ENCODE data around the gene CTAG1A. TPM values are rescaled to one million over a fixed set of nuclear protein-coding genes. Genes with fewer than 3 reads are reported as not detected.

The CTAG1A gene
- total and polyA plus RNA-seq, 2 experiments from 2014 or later: not detected

- TF ChIP-seq, protein P1, sequence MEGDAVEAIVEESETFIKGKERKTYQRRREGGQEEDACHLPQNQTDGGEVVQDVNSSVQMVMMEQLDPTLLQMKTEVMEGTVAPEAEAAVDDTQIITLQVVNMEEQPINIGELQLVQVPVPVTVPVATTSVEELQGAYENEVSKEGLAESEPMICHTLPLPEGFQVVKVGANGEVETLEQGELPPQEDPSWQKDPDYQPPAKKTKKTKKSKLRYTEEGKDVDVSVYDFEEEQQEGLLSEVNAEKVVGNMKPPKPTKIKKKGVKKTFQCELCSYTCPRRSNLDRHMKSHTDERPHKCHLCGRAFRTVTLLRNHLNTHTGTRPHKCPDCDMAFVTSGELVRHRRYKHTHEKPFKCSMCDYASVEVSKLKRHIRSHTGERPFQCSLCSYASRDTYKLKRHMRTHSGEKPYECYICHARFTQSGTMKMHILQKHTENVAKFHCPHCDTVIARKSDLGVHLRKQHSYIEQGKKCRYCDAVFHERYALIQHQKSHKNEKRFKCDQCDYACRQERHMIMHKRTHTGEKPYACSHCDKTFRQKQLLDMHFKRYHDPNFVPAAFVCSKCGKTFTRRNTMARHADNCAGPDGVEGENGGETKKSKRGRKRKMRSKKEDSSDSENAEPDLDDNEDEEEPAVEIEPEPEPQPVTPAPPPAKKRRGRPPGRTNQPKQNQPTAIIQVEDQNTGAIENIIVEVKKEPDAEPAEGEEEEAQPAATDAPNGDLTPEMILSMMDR (conservative IDR thresholded peaks at IDR 0.05; ENCODE audit: low read depth in 2 of 2): no peak
- TF ChIP-seq EZH2phosphoT487 (IDR thresholded peaks at IDR 0.05; ENCODE audit: unreplicated experiment) (no peak), NANOG (IDR thresholded peaks at IDR 0.05; ENCODE audit: borderline replicate concordance) (no peak), ZNF331 (CRISPR knock-in tag; IDR thresholded peaks at IDR 0.05; ENCODE audit: low read depth) (no peak)
Observed at GRCh38 chrX:154593201-154593600, 8.3 kb downstream of the CTAG1A start (continued).

- no peaks in the 10 kb centered on the region for H3F3A ChIP-seq (replicated peaks; ENCODE audit: low read depth)
- no peaks in the 10 kb centered on the region for H4K20me1 ChIP-seq (replicated peaks; ENCODE audit: insufficient read depth)
- H3K4me2 ChIP-seq: no peak overlapping the region
- Mint-ChIP-seq H3K36me3 (ENCODE audit: low read depth) (peaks cover 23% of the 10 kb centered on the region), H3K27me3 (ENCODE audit: insufficient read depth, low read depth, poor library complexity) (peaks cover 1% of the 10 kb centered on the region), H3K4me3 (no peak overlapping the region), H3K27ac (no peak overlapping the region), H3K4me1 (peaks cover 23% of the 10 kb centered on the region), H3K9me3 (peaks cover 31% of the 10 kb centered on the region; the same call in 2 of the 3 replicates)
- ATAC-seq: no peak
- no peaks in the 10 kb centered on the region for H3K9me2 ChIP-seq (ENCODE audit: insufficient read depth)
- no peaks in the 10 kb centered on the region for H3K36me3 ChIP-seq (ENCODE audit: insufficient read depth)
- peaks cover 11% of the 10 kb centered on the region for H3K4me1 ChIP-seq (ENCODE audit: insufficient read depth)
- no peak overlapping the region for H2AFZ ChIP-seq
- H3K27me3 ChIP-seq (ENCODE audit: insufficient read depth): no peaks in the 10 kb centered on the region
- no peak for DNase-seq (ENCODE audit: low spot score)
- no peaks in the 10 kb centered on the region for H3K79me2 ChIP-seq (replicated peaks; ENCODE audit: insufficient read depth)
- TF ChIP-seq ZNF462 (CRISPR knock-in tag; IDR thresholded peaks at IDR 0.05) (no peak), CREB1 (CRISPR knock-in tag; IDR thresholded peaks at IDR 0.05; ENCODE audit: low read depth) (no peak), POLR2AphosphoS5 (IDR thresholded peaks at IDR 0.05; ENCODE audit: low read depth) (no peak), ZNF331 (CRISPR knock-in tag; IDR thresholded peaks at IDR 0.05; ENCODE audit: low read depth) (no peak), ETS1 (IDR thresholded peaks at IDR 0.05) (no peak), ZNF114 (CRISPR knock-in tag; IDR thresholded peaks at IDR 0.05) (no peak)
- TF ChIP-seq, protein P2, sequence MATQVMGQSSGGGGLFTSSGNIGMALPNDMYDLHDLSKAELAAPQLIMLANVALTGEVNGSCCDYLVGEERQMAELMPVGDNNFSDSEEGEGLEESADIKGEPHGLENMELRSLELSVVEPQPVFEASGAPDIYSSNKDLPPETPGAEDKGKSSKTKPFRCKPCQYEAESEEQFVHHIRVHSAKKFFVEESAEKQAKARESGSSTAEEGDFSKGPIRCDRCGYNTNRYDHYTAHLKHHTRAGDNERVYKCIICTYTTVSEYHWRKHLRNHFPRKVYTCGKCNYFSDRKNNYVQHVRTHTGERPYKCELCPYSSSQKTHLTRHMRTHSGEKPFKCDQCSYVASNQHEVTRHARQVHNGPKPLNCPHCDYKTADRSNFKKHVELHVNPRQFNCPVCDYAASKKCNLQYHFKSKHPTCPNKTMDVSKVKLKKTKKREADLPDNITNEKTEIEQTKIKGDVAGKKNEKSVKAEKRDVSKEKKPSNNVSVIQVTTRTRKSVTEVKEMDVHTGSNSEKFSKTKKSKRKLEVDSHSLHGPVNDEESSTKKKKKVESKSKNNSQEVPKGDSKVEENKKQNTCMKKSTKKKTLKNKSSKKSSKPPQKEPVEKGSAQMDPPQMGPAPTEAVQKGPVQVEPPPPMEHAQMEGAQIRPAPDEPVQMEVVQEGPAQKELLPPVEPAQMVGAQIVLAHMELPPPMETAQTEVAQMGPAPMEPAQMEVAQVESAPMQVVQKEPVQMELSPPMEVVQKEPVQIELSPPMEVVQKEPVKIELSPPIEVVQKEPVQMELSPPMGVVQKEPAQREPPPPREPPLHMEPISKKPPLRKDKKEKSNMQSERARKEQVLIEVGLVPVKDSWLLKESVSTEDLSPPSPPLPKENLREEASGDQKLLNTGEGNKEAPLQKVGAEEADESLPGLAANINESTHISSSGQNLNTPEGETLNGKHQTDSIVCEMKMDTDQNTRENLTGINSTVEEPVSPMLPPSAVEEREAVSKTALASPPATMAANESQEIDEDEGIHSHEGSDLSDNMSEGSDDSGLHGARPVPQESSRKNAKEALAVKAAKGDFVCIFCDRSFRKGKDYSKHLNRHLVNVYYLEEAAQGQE (IDR thresholded peaks at IDR 0.05; ENCODE audit: unreplicated experiment): no peak
- TF ChIP-seq, protein P1 (conservative IDR thresholded peaks at IDR 0.05; ENCODE audit: low read depth in 2 of 2): no peak
- no peak overlapping the region for H3K27ac ChIP-seq (ENCODE audit: low read depth)
- no peak overlapping the region for H3K4me3 ChIP-seq
Observed at GRCh38 chrX:154594491-154594890, 9.6 kb downstream of the CTAG1A start.

All from GM23338 (cell line).